Naive thymus-derived CD4-positive, alpha-beta T cell (primary cell): ENCODE measurements around the gene DOCK4. TPM values are rescaled to one million over a fixed set of nuclear protein-coding genes. Genes with fewer than 3 reads are reported as not detected.
A peak's percentile ranks its signal among the peaks of the same experiment; 100 is the strongest.

Source experiments
- ATAC-seq: fragments of 150-1000 bp; cut with Tn5 transposase; 2 replicates; pipeline ENCODE4 v1.10.0; 2021; ENCODE audit warnings: mild to moderate bottlenecking, moderate library complexity
- CTCF ChIA-PET: fragments of 350-600 bp; sonication (Branson Sonifier 250); formaldehyde crosslinking; loops from one replicate; lab custom pipeline; 2021; ENCODE audit warnings: antibody characterized with exemption; lab: Charles Lee
- POLR2A ChIA-PET: fragments of 350-600 bp; sonication (Branson Sonifier 250); formaldehyde crosslinking; loops from one replicate; lab custom pipeline; 2021; ENCODE audit warnings: antibody characterized with exemption, inconsistent platforms; lab: Charles Lee
- DNase-seq, 9 donors: peaks; one replicate each; pipeline versions ENCODE4 v3.0.0 to v3.0.0-alpha.2; 2020 to 2022; ENCODE audit warnings: mixed read lengths in 1 of 9
- H3K27ac ChIP-seq: one replicate; pipeline ENCODE4 v1.7.0; 2013; ENCODE audit warnings: mild to moderate bottlenecking, low read depth, low read length, moderate library complexity
- H3K27me3 ChIP-seq, 2 donors: one replicate each; pipeline ENCODE4 v1.7.0; 2013; ENCODE audit warnings: low read length in 2 of 2, mild to moderate bottlenecking in 2 of 2, moderate library complexity in 2 of 2; ENCODE audit not compliant: control insufficient read depth in 2 of 2, insufficient read depth in 2 of 2
- H3K36me3 ChIP-seq, 3 experiments: 1 replicate in 2 of 3; 2 replicates in 1 of 3; pipeline ENCODE4 v1.7.0; 2013; ENCODE audit warnings: low read length in 3 of 3, mild to moderate bottlenecking in 3 of 3, moderate library complexity in 1 of 3; ENCODE audit not compliant: insufficient read depth in 3 of 3, control insufficient read depth in 2 of 3
- H3K4me1 ChIP-seq, 2 donors: one replicate each; pipeline ENCODE4 v1.7.0; 2013; ENCODE audit warnings: low read length in 2 of 2, mild to moderate bottlenecking in 2 of 2, moderate library complexity in 1 of 2; ENCODE audit not compliant: control insufficient read depth in 2 of 2, insufficient read depth in 2 of 2
- H3K4me3 ChIP-seq: 2 replicates; pipeline ENCODE4 v1.7.0; 2013; ENCODE audit warnings: mild to moderate bottlenecking, low read length
- H3K9me3 ChIP-seq, 3 experiments: 1 replicate in 2 of 3; 2 replicates in 1 of 3; pipeline ENCODE4 v1.7.0; 2013; ENCODE audit warnings: low read length in 3 of 3; ENCODE audit not compliant: control insufficient read depth in 2 of 3
- H3K27ac Mint-ChIP-seq, 9 donors: one replicate each; pipeline ENCODE4 v1.8.0; 2020 to 2022; ENCODE audit warnings: mixed read lengths in 9 of 9, mild to moderate bottlenecking in 8 of 9, moderate library complexity in 5 of 9, inconsistent platforms in 2 of 9
- H3K27me3 Mint-ChIP-seq, 5 donors: one replicate each; pipeline ENCODE4 v1.8.0; 2021 to 2022; ENCODE audit warnings: mixed read lengths in 5 of 5, mild to moderate bottlenecking in 1 of 5
- H3K36me3 Mint-ChIP-seq, 5 donors: one replicate each; pipeline ENCODE4 v1.8.0; 2020 to 2022; ENCODE audit warnings: mixed read lengths in 5 of 5, mild to moderate bottlenecking in 3 of 5, inconsistent platforms in 1 of 5
- H3K4me1 Mint-ChIP-seq, 7 donors: one replicate each; pipeline ENCODE4 v1.8.0; 2020 to 2022; ENCODE audit warnings: mixed read lengths in 7 of 7, mild to moderate bottlenecking in 3 of 7, inconsistent platforms in 1 of 7
- H3K4me3 Mint-ChIP-seq, 10 donors: one replicate each; pipeline ENCODE4 v1.8.0; 2020 to 2022; ENCODE audit warnings: mild to moderate bottlenecking in 10 of 10, mixed read lengths in 10 of 10, moderate library complexity in 6 of 10, inconsistent platforms in 2 of 10
- H3K9me3 Mint-ChIP-seq, 11 donors: one replicate each; pipeline ENCODE4 v1.8.0; 2020 to 2022; ENCODE audit warnings: mixed read lengths in 11 of 11, mild to moderate bottlenecking in 4 of 11, inconsistent platforms in 1 of 11, moderate library complexity in 1 of 11
- intact Hi-C, 2 donors: fragments of 100-400 bp; cut with micrococcal nuclease; formaldehyde crosslinking; loops; one replicate each; pipeline ENCODE4 v1.15.1; 2023
- polyA plus RNA-seq, 2 donors: library from polyadenylated mRNA; unstranded; fragments of 300-500 nt; fragmentation: Illumina TruSeq; gene quantifications; one replicate each; pipeline ENCODE4 v1.2.3, GENCODE V29; 2021
- total RNA-seq, 6 experiments: library from RNA in 5 of 6; stranded (reverse) in 5 of 6; gene quantifications; 1 replicate in 5 of 6; 2 replicates in 1 of 6; pipeline ENCODE4 v1.2.3 and lab custom pipeline; 2021 to 2026

DOCK4 gene
- total and polyA plus RNA-seq, 7 experiments from 2014 or later, result 0.16 to 3.1 (median 2.2) TPM; not detected in 1

DNA sequence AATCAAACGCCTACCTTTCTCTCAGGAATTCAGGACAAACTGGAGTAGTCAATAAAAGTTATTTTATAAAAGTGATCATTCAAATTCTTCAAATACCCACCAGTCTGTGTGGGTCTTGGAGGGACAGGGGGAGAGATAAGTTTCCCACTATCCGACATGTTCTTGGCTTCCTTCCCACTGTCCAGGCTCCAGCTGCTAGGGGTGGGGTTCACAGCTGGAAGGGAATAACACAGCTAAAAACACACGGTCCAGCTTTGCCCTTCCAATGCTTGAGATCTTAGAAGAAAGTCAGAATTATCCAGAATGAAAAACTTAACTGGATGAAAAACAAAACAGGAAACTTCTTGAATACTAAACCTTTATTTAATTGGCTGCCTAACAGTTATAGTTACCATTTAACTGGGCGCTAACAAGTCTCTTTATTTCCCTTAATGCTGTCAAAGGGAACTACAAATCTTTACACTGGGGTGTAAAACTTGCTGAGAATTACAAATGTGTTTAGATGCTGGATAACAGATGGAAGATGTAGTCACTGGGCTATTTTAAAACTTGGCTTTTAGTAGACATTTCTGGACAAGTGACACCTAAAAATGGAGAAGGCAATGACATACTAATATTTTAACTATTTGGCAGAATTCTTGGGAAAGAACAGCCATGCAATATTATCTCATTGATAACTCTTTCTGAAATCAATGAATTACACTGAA is 471.1 kb downstream of the DOCK4 start:
- ATAC-seq (no peak), DNase-seq (no peak)
- Histone ChIP-seq H3K4me3 (no peak overlapping the region), H3K27me3 (no peaks in the 10 kb centered on the region), H3K4me1 (no peaks in the 10 kb centered on the region), H3K36me3 (no peaks in the 10 kb centered on the region), H3K9me3 (no peaks in the 10 kb centered on the region), H3K27ac (no peak overlapping the region)
- Mint-ChIP-seq H3K36me3 (no peaks in the 10 kb centered on the region), H3K4me1 (no peaks in the 10 kb centered on the region), H3K4me3 (no peak overlapping the region), H3K9me3 (no peaks in the 10 kb centered on the region), H3K27me3 (peaks cover 2 to 23% (median 10%) of the 10 kb centered on the region in 5 donors), H3K27ac (no peak overlapping the region)
- CTCF ChIA-PET, result interaction anchor here (0.9 kb wide), 1 partner anchor 12 kb away, joined by 3 read pairs; no protein-coding TSS in a partner anchor
- intact Hi-C loops, result loop anchor here (1.0 to 10.0 kb wide), 8 partner anchors 249 to 1891 kb away; partner anchors contain the start of gene LRRN3 (in 1 of the 2)
- POLR2A ChIA-PET, result interaction anchor here (0.7 kb wide), 1 partner anchor 14 kb away, joined by 3 read pairs; no protein-coding TSS in a partner anchor

DNA sequence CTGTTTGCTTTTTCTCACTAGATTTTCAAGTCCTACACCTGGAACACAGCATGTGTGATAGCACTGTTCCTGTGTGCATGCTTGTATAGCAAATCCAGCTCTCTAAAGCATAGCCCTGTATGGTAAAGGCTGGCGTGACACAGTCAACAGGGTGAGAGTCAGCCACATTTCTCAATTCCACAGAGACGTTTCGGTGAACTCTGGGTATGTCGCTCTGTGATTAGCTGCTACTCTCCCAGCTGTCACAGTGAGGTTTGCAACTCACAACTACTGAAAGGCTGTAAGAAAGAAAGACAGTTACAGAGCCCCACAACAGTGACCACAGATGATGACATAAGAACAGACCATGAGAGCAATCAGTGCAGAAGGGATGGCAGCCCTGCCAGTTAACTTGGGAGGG is 473.3 kb downstream of the DOCK4 start:
- no peaks in the 10 kb centered on the region for H3K9me3 ChIP-seq
- intact Hi-C loops, result loop anchor here in 1 of 2 donors (10.0 kb wide), 3 partner anchors 248 to 1638 kb away; partner anchors contain the start of gene LRRN3
- H3K36me3 ChIP-seq, result no peaks in the 10 kb centered on the region
- Mint-ChIP-seq H3K36me3 (no peaks in the 10 kb centered on the region), H3K27ac (no peak overlapping the region), H3K4me3 (no peak overlapping the region), H3K9me3 (no peaks in the 10 kb centered on the region), H3K4me1 (no peaks in the 10 kb centered on the region), H3K27me3 (peaks cover 0 to 23% (median 9%) of the 10 kb centered on the region in 5 donors)
- no peaks in the 10 kb centered on the region for H3K27me3 ChIP-seq
- no peak overlapping the region for H3K27ac ChIP-seq
- H3K4me1 ChIP-seq, result no peaks in the 10 kb centered on the region
- CTCF ChIA-PET, result interaction anchor here (1.1 to 1.4 kb wide), 2 partner anchors 11 kb away, joined by 3 to 5 read pairs; no protein-coding TSS in a partner anchor
- no peak overlapping the region for H3K4me3 ChIP-seq
- POLR2A ChIA-PET, result no interaction called here
- ATAC-seq, result peak; percentile 13
- no peak for DNase-seq

DNA sequence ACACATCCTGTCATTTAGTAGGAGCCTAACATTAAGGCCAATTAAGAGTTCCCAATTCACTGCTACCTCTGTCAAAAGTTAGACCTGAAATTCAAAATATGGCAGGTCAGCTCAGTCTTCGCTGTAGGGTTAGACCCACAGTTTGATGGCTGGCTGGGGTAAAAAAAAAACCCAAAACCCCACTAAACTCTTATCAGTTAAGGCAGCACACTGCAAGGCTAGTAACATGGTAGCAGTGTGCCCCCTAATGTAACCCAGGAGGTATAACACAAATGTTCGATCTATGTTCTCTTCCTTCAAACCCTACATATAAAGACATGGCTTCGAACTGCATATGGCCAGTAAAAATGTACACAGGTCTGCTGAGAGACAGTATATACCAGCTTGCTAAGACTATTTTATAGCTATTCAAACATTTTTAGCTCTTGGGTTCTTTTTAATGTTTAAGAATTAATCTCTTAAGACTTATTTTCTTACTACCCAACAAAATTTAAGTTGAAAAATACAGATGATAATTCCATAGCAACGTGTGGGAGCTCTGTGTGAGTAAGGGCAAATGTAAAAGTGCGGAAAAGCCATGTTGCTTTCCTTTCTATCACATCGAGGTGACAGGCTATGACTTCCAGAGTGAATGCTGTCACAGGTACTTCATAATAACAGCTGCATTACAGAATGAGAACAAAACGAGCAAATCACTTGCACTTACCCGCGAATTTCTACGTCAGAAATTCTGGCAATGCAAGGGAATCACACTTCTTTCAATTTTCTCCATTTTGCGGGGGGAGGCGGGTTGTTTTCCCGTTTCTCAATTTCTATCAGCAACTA is 475.5 kb downstream of the DOCK4 start:
- ATAC-seq (no peak), DNase-seq (peak in 2 of 9 donors; percentile 6 to 9)
- Mint-ChIP-seq H3K9me3 (no peaks in the 10 kb centered on the region), H3K27ac (no peak overlapping the region), H3K4me1 (no peaks in the 10 kb centered on the region), H3K27me3 (peaks cover 0 to 14% (median 0%) of the 10 kb centered on the region in 5 donors), H3K4me3 (no peak overlapping the region), H3K36me3 (no peaks in the 10 kb centered on the region)
- Histone ChIP-seq H3K27me3 (no peaks in the 10 kb centered on the region), H3K36me3 (no peaks in the 10 kb centered on the region), H3K9me3 (no peaks in the 10 kb centered on the region), H3K27ac (no peak overlapping the region), H3K4me3 (no peak overlapping the region), H3K4me1 (no peaks in the 10 kb centered on the region)
- intact Hi-C loops, result loop anchor here (1.0 to 10.0 kb wide), 4 partner anchors 246 to 1886 kb away; partner anchors contain the start of gene LRRN3 (in 1 of the 2)
- POLR2A ChIA-PET, result no interaction called here
- CTCF ChIA-PET, result interaction anchor here (1.0 to 1.3 kb wide), 3 partner anchors 11 to 1886 kb away, joined by 5 to 6 read pairs (median 5); no protein-coding TSS in a partner anchor

GRCh38 chr7:111730057-111730456 is 476.1 kb downstream of the DOCK4 start:
- Histone ChIP-seq H3K4me1 (no peaks in the 10 kb centered on the region), H3K27me3 (no peaks in the 10 kb centered on the region), H3K36me3 (no peaks in the 10 kb centered on the region), H3K9me3 (no peaks in the 10 kb centered on the region), H3K27ac (no peak overlapping the region), H3K4me3 (no peak overlapping the region)
- H3K4me1 Mint-ChIP-seq, result no peaks in the 10 kb centered on the region
- H3K9me3 Mint-ChIP-seq, result no peaks in the 10 kb centered on the region
- ChIA-PET POLR2A (no interaction called here), CTCF (interaction anchor here (1.0 kb wide), 1 partner anchor 11 kb away, joined by 5 read pairs; no protein-coding TSS in a partner anchor)
- no peak overlapping the region for H3K27ac Mint-ChIP-seq
- peaks cover 0 to 14% (median 0%) of the 10 kb centered on the region in 5 donors for H3K27me3 Mint-ChIP-seq
- no peak for DNase-seq
- H3K36me3 Mint-ChIP-seq, result no peaks in the 10 kb centered on the region
- H3K4me3 Mint-ChIP-seq, result no peak overlapping the region
- intact Hi-C loops, result loop anchor here (1.0 to 10.0 kb wide), 4 partner anchors 245 to 1886 kb away; partner anchors contain the start of gene LRRN3 (in 1 of the 2)
- ATAC-seq, result no peak

DNA sequence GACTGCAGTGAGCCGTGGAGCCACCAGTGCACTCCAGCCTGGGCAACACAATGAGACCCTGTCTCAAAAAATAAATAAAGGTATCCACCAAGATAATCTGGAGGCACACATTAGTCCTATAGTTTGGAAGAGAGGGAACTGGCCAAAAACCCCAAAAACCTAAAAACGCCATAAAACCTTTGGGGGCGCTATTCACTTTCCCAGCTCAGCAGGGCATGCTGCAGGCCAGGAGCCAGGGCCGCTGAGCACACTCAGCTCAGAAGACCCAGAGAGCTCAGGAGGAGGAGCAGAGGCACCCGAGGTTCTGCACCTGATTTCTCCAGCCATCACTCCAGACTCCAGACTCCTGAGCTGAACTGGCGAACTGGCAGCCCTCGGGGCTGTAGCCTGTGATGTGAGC is 476.7 kb downstream of the DOCK4 start:
- Mint-ChIP-seq H3K27ac (no peak overlapping the region), H3K27me3 (peaks cover 0 to 11% (median 4%) of the 10 kb centered on the region in 5 donors), H3K9me3 (no peaks in the 10 kb centered on the region), H3K36me3 (no peaks in the 10 kb centered on the region), H3K4me1 (no peaks in the 10 kb centered on the region), H3K4me3 (no peak overlapping the region)
- Histone ChIP-seq H3K27ac (no peak overlapping the region), H3K36me3 (no peaks in the 10 kb centered on the region), H3K9me3 (no peaks in the 10 kb centered on the region), H3K27me3 (no peaks in the 10 kb centered on the region), H3K4me3 (no peak overlapping the region), H3K4me1 (no peaks in the 10 kb centered on the region)
- ATAC-seq, result no peak
- DNase-seq, result no peak
- intact Hi-C loops, result no loop called here
- CTCF ChIA-PET, result interaction anchor here (0.6 to 1.0 kb wide), 2 partner anchors 10 to 11 kb away, joined by 4 to 5 read pairs; no protein-coding TSS in a partner anchor
- POLR2A ChIA-PET, result no interaction called here

- peak overlapping the region in 1 of 10 donors; percentile 35 for H3K4me3 Mint-ChIP-seq
- POLR2A ChIA-PET, result no interaction called here
- CTCF ChIA-PET, result interaction anchor here (0.6 to 1.0 kb wide), 2 partner anchors 11 to 12 kb away, joined by 4 to 5 read pairs; no protein-coding TSS in a partner anchor
These were observed 477.6 kb downstream of the DOCK4 start for GRCh38 chr7:111728635-111728995.

More at GRCh38 chr7:111728635-111728995, 477.6 kb downstream of the DOCK4 start:
- Histone ChIP-seq H3K27me3 (no peaks in the 10 kb centered on the region), H3K36me3 (no peaks in the 10 kb centered on the region), H3K4me1 (no peaks in the 10 kb centered on the region), H3K4me3 (no peak overlapping the region), H3K27ac (no peak overlapping the region), H3K9me3 (no peaks in the 10 kb centered on the region)
- Mint-ChIP-seq H3K27ac (no peak overlapping the region), H3K9me3 (no peaks in the 10 kb centered on the region), H3K4me1 (no peaks in the 10 kb centered on the region), H3K27me3 (peaks cover 0 to 11% (median 9%) of the 10 kb centered on the region in 5 donors), H3K36me3 (no peaks in the 10 kb centered on the region)
- intact Hi-C loops, result no loop called here
- ATAC-seq, result no peak
- DNase-seq, result no peak
